Measurements from ENCODE around the gene RNF40.

- no peak for TF ChIP-seq CTCF (conservative IDR thresholded peaks at IDR 0.05 in 1 of 2, IDR thresholded peaks at IDR 0.05 in 1 of 2; ENCODE audit: low read depth in 1 of 2, low read length in 2 of 2)
- TF ChIP-seq EZH2 (IDR thresholded peaks at IDR 0.05; ENCODE audit: low read length, missing control alignments): no peak
Observed at GRCh38 chr16:30761427-30761927, 645 bp upstream of the RNF40 start.
